HG03342 (cell line): Measurements from ENCODE around the gene RAB44.
"Not testable (repeated sequence)": the region's sequence is repeated elsewhere in the genome, so short reads cannot be mapped to it uniquely, and the experiment has no call there.

ENCODE experiments used
- ATAC-seq: cut with Tn5 transposase; IDR thresholded peaks from one replicate; pipeline ENCODE4 v1.9.1; 2021; ENCODE audit warnings: mild to moderate bottlenecking, moderate library complexity; ENCODE audit not compliant: unreplicated experiment

The RAB44 gene

DNA sequence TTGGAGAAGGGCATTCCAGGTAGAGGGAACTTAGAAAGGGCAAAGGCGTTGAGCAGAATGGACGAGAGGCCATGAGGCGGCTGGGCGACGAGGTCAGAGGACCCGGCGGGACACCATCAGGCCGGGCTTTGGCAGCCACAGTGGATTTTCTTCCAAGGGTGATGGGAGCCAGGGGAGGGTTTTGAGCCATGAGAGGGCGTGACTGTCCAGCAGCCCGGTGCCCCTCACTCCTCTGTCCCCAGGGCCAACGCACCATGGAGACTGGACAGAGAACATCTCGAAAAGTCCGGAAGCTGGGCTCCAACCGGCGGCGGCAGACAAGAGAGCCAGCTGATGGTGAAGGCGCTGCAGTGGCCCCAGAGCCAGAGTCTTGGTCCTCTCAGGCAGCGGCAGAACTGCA lies 6.4 kb downstream of the RAB44 start:
- ATAC-seq, result no peak

DNA sequence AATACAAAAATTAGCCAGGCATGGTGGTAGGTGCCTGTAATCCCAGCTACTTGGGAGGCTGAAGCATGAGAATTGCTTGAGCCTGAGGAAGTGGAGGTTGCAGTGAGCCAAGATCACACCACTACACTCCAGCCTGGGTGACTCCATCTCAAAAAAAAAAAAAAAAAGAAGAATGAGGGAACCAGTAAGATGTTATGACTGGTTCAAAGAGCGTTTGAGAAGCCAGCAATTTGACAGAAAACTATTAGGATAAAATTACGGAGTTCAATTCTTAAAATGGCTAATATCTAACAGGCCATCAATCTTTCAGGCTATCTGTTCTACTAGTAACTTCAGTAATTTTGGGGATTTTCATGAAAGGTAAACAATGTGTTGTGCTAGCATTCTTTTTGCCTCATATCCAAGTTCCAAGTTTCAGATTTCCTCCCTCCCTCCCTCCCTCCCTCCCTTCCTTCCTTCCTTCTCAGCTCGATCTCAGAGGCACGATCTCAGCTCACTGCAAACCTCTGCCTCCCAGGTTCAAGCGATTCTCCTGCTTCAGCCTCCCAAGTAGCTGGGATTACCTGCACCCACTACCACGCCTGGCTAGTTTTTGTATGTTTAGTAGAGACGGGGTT lies 7.4 kb downstream of the RAB44 start:
- ATAC-seq, result not testable (repeated sequence)

DNA sequence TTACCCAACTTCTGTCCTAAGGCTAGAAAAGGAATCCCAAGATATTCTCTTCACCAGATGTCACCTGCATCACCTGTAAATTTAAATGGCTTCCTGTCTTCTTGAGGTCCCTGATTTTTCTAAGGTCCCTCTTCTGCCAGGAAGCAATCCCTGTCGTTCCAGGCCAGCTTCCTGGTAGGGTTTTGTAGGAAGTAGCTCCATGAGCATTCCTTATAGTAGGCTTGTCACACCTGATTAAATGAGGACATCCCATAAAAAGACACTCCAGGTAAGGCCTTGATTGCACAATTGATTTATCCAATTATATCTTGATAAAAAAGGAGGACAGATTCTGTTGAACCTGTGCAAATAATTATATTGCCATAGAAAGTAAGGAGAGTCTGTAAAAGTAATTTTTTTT lies 8.7 kb downstream of the RAB44 start:
- ATAC-seq, result no peak

DNA sequence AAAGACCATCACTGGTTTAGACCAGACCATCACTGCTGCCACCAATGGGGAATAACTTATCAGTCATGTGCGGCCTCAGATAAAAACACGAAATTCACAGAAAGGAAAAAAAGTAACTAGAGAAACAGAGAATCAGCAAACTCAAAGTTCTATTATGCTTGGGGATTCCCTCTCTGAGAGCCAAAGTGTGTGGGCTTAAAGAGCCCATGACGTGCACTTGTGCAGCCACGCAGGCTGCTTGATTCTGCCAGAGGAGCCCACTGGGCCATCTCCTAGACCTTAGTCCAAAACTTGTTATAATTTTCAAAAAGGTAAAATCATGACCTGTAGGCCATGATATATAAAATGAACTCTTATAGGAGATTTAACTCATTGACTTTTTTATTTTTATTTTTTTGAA lies 15.2 kb downstream of the RAB44 start:
- ATAC-seq, result no peak

DNA sequence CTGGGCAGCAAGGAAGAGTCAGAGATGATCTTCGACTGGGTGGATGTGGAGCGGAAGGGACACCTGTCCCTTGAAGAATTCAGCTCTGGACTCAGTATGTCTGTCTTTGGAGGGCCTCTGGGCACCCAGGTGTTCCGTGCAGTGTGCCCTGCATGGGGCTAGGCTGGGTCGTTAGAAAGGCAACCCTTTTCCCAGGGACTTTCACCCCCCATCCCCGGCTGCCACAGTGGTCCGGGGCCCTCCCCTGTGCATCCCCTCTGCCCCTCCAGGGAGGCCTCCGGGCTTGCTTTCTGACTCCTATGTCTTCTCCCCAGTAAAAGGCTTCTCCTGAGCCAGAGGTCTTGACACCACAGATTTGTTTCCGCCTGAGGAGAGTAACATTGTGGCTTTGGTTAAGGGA lies 16.2 kb downstream of the RAB44 start:
- ATAC-seq, result no peak

DNA sequence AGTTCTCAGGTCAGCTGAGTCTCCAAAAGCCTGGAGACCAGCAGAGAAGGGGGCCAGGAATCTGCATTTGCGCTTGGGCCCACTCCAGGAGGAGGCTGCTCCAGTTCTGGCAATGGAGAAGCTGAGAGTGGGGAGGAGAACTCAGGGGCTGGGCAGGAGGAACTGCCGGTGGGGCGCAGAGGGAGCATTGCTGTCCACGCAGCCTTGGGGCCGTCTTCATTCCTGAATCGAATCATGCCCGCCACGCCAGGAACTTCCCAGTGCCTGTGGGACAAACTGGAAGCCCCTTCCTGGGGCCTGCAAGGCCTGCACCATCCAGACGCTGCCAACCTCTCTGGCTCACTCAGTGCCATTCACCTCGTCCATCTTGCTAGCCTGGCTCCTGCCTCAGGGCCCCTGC lies 16.9 kb downstream of the RAB44 start:
- ATAC-seq, result no peak

DNA sequence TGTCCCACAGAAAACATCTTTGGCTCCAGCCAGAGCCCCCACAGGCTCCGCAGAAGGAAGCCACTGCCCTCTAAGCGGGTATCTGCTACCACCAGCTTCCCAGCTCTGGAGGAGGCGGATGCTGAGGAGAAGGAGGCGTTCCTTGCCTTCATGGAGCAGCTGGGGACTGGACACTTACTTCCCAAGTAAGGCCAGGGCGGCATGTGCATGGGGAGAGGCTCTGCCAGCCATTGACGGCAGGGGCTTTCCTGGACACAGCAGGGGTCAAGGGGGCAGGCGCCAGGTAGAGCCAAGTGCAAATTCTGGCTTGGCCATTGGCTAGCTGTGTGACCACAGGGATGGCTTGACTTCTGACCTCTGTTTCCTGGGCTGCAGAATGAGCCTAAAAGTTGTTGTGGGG lies 17.8 kb downstream of the RAB44 start:
- no peak for ATAC-seq

DNA sequence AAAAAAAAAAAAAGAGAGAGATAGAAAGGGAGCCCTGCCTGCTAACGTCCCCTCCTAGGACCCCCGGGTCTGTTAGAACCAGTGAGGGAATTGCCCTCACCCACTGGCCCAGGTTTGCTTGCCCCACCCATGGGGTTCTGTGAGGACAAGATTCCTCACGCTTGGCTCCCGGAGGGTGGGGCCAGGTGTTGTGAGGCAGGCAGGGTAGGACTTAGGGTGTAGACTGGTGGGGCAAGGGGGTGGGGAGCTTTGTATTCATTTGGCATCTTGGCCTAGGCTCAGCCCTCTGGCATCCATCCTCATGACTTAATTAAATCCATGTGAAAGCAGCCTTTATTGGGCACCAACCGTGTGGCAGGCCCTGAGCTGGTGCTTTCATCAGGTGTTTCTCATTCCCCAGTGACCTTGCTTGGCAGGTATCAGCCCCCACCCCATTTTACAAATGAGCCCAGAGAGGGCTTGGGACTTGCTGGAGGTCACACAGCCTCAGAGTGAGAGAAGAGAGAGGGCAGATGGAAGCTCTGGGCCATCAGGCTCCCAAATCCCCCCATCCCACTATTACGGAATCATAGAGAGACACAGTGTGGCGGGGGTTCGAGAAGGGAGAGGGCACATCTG lies 19.0 kb downstream of the RAB44 start:
- no peak for ATAC-seq

DNA sequence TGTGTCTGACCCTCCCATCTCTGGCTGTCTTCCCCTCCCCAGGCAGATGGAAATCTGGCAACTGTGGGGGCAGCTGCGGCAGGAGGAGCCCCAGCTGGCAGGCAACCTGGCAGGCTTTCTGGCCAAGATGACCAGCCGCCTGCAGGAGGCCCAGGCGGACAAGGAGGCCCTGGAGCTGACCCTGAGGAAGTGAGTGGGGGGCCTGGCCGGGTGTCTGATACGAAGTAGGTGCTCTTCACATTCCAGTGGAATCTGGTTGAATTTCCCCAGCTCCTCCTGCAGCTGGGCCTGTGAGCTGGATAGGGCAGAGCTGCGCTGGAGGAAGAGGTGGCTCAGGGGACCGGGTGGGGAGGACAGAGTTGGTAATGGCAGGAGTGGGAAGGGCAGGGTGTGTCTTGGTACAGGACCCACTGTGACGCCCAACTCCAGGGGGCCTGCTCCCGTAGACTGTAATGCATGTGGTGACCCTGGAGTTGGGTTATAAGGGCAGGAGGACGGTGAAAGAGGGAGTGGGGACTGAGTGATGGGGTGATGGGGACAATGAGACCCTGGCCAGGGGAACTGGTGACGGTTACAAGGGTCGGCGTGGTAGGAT lies 19.7 kb downstream of the RAB44 start:
- ATAC-seq, result no peak

DNA sequence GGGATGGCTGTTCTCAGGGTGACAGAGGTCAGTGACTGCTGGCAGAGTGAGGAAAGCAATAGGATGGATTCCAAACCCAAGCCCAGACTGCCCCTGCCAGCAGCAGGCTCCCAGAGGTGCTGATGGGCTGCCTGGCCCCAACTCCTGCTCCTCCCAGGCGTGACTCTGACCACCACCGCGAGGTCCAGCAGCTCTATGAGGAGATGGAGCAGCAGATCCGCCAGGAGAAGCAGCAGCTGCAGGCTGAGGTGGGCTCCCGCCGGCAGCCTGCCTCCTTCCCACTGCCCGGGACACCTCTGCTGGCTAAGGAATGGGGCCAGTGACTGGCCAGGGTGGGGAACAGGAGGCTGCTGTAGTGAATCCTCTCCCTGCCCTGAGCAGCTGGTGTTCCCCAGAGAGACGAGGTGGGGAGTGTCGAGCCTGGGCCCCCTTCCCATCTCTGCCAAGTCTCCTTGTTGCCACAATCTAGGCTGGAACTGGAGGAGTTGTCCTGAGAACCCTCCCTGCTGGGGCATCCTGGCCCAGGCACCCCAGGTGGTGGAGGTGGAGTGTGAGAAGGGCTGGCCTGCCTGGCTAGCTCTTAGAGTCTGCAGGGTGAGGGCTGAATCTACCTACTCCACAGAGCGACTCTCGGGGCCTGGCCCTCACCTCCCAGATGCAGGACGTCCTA lies 20.4 kb downstream of the RAB44 start:
- ATAC-seq, result no peak

DNA sequence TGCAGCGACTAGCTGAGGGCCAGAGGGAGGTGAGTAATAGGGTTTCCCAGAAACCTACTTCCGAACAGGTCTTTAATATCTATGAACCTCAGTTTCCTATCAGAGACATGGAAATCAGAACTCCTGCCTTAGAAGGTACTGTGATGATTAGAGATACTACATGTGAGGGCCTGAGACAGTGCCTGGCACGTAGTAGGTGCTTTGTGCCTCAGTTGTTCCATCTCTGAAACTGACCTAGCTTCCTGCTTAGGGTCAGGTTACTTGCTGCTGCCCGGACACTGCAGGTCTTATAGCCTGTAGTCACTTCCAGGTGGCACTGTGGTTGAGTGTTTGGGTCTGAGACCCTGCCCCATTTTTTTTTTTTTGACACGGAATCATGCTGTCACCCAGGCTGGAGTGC lies 20.9 kb downstream of the RAB44 start:
- no peak for ATAC-seq

DNA sequence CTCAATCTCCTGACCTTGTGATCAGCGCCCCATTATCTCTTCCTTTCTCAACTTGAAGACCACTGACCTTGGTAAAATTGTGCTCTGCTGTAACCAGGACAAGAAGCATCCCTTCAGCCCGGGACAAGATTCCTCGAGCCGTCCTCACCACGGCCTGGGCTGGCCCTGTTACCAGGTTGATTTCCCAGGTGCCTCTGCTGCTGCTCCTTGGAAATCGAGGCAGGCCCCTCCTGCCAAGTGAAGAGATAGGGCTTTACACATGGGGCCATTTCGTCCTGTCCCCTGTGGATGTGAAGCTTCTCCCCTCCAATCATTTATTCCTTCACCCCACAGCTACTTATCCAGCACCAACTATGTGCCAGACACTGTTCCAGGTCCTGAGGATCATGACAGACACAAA lies 21.5 kb downstream of the RAB44 start:
- ATAC-seq, result no peak

DNA sequence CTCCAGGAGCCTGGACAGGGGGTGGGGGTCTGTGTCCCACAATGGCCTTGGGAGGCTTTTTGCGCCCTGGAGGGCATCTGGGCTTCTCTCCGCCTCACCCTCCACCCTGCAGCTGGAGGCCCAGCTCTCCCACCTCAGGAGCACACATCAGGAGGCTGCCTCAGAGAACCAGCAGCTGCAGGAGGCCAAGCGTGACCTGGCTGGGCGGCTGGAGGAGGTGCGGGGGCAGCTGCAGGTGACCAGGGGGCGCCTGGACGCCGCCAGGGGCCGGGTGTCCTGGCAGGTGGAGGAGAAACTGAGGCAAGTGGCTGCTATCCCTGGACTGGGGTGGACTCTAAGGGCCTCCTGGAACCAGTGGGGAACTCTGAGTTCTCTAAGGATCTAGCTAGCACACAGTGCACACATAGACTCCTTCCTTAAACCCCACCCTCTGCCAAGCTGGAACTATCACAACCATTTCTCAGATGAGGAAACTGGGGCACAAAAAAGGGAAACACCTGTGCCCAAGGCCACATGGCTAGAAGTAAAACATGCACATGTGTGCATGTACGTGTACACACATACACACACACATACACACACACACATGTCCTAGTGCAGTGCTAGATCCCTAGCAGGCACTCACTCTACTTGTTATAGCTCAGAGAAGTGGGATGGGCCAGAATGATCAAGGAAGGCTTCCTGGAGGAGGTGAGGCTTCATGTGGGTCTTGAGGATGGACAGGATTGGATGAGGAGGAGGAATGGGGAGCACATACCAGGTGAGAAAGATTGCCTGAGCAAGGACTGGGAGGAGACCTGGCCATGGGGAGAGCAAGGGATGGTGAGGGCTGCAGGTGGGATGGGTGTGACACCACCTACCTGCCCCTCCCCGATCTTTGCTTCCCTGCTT lies 22.9 kb downstream of the RAB44 start:
- no peak for ATAC-seq

DNA sequence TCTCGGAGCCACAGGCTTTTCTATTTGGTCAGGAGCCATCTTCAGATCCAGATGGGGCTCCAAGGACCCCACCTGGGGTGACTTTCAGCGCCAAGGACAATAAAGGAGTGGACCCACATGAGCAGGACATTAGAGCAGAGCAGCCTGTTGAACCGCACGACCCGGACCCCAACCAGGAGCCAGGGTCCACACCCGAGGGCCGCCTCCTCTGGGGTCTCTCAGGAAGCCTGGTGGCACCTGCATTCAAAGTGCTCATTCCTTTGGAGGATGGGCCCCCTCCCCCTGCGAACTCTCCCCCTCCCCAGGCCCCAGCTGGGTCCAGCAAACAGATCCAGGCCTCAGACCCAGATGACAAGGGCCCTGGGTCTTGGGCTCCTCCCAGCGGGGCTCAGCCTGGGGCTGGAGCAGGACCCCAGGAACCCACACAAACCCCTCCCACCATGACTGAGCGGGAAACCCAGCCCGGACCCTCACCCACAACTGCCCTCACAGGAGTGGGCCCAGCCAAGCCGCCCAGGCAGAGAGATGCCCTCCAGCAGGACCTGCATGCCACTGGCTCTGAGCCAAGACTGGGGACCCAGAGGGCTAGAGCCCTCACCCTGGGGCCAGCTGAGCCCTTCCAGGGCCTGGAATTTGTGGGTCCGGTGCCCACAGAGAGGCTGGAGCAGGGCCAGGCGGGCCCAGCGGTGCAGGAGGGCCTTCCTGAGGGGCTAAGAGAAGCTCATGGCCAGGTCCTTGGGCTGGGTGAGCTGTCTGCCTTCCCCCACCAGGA lies 23.9 kb downstream of the RAB44 start:
- ATAC-seq, result no peak

DNA sequence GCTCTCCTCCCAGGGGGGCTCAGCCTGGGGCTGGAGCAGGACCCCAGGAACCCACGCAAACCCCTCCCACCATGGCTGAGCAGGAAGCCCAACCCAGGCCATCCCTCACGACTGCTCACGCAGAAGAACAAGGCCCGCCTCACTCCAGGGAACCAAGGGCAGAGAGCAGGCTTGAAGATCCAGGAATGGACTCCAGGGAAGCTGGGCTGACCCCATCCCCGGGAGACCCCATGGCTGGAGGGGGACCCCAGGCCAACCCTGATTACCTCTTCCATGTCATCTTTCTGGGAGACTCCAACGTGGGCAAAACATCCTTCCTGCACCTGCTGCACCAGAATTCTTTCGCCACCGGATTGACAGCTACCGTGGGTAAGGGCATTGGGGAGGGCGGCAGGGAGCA lies 24.7 kb downstream of the RAB44 start:
- no peak for ATAC-seq

DNA sequence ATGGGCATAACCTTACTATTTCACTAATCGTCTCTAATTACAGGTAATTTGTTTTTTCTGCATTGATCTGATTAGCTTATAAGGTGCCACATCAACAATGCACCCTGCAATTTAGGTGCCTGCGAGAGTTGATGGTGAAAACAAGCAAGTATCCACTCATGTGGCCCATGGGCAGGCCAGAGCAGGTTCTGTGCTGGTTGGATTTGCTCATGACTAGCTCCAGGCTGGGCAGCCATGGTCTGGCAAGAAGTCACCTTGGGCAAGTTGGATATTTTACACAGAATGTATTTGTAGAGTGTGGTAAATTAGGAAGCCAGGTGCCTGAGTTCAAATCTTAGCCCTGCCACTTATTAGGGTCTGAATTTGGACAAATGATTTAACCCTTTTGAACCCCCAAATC lies 25.3 kb downstream of the RAB44 start:
- no peak for ATAC-seq

DNA sequence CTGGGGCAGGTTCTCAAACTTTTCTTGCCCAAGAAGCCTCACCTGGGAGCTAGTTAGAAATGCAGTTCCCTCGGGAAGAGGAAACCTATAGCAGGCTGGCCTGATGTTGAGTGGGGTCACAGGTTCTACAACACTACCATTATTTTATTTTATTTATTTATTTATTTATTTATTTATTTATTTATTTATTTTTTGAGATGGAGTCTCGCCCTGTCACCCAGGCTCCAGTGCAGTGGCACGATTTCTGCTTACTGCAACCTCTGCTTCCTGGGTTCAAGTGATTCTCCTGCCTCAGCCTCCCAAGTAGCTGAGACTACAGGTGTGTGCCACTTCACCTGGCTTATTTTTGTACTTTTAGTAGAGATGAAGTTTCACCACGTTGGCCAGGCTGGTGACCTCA lies 26.4 kb downstream of the RAB44 start:
- ATAC-seq, result not testable (repeated sequence)

DNA sequence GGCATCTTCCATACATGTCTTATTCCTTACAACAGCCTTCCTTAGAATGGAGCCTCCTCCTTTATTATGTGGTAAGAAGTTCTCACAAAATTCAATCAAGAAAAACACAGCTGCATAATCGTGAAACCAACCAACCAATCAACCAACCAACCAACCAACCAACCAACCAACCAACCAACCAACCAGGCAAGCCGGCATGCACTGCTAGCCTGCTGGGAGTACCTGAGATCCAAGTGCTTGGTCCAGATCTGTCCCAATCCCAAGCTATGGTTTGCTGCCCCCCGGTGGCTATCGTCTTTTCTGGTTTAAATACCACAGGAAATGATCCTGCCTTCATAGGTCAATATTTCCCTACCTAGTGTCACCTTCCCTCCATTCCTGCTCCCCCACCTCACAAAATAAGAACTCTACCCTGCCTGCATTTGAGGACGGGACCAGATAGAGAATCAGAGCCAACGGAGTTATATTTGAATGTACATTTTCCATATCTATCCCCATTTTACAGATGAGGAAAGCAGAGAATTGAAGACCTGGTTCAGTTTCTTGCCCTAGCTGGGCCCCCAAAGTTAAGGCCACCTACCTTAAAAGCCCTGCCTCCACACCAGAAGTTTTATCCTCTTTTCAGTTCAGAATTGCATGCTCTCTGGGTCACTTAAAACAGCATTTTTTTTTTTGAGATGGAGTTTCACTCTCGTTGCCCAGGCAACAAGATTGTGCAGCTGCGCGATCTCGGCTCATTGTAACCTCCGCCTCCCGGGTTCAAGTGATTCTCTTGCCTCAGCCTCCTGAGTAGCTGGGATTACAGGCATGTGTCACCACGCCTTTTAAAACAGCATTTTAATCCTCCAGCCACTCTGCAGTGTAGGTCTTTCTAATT lies 27.1 kb downstream of the RAB44 start:
- no peak for ATAC-seq

DNA sequence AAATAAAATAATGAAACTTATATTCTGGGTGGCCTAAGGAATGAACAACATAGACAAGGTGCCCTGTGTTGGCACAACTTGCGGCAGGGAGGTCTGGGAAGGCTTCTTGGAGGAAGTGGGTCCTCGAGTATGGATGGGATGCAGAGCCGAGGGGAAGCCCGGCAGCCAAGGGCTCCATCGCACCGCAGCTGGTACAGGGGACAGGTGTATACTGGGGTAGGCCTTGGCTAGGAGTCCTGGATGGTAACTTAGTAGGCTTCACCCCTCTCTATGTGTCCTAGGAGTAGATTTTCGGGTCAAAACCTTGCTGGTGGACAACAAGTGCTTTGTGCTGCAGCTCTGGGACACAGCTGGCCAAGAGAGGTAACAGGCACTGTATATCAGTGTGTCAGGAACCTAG lies 28.0 kb downstream of the RAB44 start:
- ATAC-seq, result no peak
